Skin of body (tissue), 2 donors: ENCODE measurements around the gene CAB39L. TPM values are rescaled to one million over a fixed set of nuclear protein-coding genes. Genes with fewer than 3 reads are reported as not detected.

Experiments
- DNase-seq: peaks from one replicate; lab custom pipeline; 2025; lab: John Stamatoyannopoulos, UW
- total RNA-seq: library from RNA; depleted of rRNA; stranded (reverse); fragments of >200 nt; gene quantifications from one replicate; pipeline ENCODE4 v1.2.3, GENCODE V29; 2014

Gene CAB39L
- total RNA-seq, 1 donor from 2014 or later: 10.9 TPM

DNA sequence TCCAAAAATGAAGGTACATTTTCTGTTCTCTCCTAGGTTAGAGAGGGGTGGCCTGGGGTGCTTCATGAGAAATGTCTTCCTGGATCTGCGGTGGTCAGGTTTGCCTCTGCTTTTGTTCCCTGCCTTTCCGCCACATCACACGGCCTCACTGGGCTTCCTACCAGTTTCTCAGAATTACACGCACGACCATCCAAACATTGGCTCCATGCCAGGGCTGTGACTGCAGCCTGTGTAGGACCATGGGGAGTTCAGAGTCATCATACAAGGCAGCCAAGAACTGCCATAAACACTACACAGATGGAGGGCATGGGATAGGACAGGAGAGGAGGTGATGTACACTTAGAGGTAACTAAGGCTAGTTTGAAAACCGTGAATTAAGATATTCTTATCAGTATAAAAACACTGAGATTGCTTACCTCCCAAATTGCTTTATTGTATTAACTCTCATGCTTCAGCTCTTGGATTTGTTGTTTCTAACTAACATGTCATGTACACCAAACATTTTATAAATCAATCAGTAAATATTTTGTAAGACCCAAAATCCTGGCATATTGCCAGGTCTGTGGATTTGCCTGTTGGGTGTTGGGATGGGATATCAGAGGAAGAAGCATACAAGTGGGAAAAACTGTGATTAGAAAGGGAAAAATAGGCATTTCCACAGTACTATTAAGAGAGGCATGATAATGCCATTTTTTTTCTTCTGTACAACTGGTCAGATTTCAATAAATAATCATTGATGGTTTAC, 150.9 kb downstream of the CAB39L start:
- DNase-seq: peak; percentile 17

DNA sequence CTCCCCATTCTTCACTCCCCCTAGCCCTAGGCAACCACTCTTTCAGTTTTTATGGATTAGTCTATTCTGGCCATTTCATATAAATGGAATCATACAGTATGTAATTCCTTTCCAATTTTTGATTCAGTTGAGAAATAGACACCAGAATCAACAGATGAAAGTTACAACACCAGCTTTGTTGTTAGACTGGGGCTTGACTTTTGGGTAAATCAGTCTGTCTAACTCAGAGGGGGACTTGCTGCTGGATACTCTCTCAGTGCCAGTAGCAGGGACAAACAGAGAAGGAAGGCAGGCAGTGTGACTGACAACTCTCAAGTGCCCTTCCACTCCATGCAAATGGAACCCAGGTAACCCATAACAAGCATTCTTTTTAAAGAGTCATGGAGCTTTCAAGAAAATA, 155.4 kb downstream of the CAB39L start:
- no peak for DNase-seq

DNA sequence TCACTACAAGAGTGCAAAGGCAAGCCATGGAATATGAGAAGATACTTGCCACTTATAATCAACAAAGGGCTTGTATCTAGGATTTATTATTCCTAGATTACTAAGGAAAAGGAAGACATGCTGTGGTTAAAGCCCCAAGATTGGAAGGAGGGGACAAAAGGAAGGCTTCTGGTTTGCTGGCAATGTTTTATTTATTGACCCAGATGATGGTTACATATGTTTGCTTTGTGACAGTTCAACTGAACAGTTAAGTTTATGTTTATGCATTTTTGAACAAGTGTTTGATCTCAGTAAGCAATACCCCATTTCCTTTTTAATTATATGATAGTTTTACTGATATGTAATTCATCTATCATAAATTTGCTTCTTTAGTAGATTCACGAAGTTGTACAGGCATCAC, 155.9 kb downstream of the CAB39L start:
- no peak for DNase-seq

DNA sequence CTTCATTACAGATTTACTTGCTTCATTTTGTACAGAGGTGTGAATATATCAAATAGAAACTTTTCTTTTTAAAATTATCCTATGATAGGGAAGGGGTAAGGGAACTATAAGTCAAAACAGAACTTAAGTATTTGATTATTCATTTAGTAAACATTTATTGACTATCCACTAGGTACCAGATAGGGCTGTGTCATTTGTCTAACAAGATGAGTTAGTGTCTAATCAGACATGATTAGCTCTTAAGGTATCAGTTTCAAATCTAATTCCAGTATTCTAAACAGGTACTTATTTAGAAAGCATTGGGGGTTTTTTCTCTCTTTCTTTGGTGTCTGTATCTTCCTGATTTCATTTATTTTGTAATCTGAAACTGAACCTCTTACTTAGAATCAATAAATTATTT, 164.0 kb downstream of the CAB39L start:
- no peak for DNase-seq

DNA sequence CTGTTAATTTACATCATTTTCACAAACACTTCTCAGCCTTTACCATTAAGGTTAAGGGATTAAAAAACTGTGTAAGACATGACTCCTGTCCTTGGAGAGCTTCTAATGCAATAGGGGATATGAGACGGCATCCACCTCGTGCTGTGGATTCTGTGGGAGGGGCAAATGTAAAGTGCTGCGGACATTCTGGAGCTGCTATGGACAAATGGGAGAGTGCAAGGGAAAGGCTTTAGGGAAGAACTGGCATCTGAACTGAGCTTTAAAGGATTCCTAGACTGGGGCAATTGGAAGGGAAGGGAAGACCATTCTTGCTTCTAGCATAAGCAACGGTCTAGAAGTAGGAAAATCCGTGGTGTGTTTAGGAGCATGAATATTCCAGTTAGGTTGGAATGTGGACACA, 164.8 kb downstream of the CAB39L start:
- no peak for DNase-seq

DNA sequence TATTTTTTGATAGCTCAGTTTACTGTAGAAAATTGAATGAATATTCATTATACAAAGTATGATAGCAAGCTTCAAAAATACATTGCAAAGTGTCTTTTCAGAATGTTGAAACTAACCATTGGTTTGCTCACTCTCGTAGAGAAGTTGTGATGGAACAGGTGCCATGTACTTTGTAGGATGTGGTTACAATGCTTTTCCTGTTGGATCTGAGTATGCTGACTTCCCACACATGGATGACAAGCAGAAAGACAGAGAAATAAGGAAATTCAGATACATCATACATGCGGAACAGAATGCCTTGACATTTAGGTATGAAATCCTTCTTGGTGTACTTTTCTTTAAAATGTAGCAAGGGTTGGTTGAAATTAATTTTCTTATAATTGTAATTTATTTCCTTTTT, 165.7 kb downstream of the CAB39L start:
- no peak for DNase-seq

DNA sequence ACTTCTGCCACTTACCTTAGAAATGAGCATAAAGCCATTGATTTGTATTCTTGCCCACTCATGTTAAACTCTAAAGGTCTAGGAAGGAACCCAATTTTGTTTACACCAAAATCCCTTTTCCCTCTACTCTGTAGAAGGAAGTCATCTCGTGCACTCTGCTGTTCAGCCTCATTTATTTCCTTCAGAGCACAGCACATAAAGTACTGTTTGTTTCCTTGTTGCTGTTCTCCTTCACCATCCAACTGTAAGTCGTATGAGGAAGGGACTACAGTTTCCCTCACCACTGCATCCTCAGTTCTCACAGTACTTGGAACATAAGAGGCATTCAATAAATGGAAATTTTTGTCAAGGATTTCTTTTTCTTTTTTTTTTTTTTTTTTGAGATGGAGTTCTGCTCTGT, 171.6 kb downstream of the CAB39L start:
- no peak for DNase-seq

DNA sequence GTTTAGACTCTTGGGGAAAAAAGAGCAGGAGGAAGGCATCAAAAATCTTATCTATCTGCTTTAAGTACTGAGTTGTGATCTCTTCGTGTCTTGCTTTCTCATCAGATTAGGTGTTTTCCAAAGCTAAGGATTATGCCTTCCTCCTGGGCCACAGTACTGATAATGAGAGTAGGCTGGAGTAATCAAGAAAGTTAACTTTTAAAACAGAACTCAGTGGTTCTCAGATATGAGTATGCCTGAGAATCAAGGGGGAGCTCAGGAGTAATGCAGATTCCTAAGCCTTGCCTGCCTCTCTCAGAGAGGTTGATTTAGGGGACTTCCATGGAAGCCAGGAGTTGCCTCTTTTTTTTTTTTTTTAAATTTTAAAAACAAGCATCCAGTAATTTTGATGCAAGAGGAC, 172.6 kb downstream of the CAB39L start:
- DNase-seq: no peak

DNA sequence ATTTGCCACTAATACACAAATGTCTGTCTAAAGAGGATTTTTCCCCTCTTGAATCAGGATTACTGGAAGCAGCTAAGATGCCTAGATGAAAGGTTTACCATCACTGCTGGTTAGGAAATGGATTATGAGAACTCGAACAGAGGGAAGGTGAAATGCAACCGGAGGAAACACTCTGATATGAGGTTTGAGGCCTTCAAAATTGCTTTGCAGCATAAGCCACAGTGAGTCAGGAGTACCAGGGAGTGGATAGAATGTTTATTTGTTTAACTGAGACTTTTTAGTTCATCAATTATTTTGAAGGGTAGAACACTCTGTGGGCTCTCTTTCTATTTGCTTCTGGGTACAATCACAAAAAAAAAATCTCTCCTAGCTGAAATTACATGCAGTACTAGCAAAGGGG, 178.0 kb downstream of the CAB39L start:
- DNase-seq: no peak

DNA sequence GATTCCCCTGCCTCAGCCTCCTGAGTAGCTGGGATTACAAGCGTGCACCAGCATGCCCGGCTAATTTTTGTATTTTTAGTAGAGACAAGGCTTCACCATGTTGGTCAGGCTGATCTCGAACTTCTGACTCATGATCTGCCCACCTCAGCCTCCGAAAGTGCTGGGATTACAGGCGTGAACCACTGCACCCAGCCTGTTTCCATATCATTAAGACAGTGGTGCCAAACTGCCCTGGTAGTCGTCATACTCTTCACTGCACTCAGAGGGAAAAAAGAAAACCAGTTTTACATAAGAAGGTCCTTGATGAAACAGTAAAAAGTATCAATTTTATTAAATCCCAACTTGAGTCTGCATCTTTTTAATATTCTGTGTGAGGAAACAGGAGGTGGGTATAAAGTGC, 181.2 kb downstream of the CAB39L start:
- DNase-seq: no peak

DNA sequence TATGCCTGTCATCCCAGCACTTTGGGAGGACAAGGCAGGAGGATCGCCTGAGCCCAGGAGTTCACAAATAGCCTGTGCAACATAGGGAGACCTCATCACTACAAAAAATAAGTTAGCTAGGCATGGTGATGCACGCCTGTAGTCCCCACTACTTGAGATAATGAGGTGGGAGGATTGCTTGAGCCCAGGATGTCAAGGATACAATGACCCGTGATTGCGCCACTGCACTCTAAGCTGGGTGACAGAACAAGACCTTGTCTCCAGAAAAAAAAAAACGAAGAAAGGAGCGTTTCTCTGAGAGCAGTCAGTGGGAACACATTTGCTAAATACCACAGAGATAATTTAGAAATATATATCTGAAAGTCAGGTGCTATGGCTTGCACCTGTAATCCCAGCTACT, 184.3 kb downstream of the CAB39L start:
- no peak for DNase-seq

Other genes with a start within 250 kb of the CAB39L start
- gene MLNR, start 223.7 kb downstream of the CAB39L start, total RNA-seq: not detected
- gene CDADC1, start 196.1 kb downstream of the CAB39L start, total RNA-seq: 5.4 TPM
- 9.9 TPM for gene SETDB2, start 210 bp upstream of the CAB39L start, total RNA-seq
- gene PHF11, start 51.9 kb upstream of the CAB39L start, total RNA-seq: 20.7 TPM
- 12.5 TPM for gene RCBTB1, start 141.5 kb upstream of the CAB39L start, total RNA-seq
- 0.59 TPM for gene ARL11, start 184.4 kb upstream of the CAB39L start, total RNA-seq
- gene EBPL, start 247.4 kb upstream of the CAB39L start, total RNA-seq: 54.2 TPM